Measurements from ENCODE around the gene CDH4.

DNA sequence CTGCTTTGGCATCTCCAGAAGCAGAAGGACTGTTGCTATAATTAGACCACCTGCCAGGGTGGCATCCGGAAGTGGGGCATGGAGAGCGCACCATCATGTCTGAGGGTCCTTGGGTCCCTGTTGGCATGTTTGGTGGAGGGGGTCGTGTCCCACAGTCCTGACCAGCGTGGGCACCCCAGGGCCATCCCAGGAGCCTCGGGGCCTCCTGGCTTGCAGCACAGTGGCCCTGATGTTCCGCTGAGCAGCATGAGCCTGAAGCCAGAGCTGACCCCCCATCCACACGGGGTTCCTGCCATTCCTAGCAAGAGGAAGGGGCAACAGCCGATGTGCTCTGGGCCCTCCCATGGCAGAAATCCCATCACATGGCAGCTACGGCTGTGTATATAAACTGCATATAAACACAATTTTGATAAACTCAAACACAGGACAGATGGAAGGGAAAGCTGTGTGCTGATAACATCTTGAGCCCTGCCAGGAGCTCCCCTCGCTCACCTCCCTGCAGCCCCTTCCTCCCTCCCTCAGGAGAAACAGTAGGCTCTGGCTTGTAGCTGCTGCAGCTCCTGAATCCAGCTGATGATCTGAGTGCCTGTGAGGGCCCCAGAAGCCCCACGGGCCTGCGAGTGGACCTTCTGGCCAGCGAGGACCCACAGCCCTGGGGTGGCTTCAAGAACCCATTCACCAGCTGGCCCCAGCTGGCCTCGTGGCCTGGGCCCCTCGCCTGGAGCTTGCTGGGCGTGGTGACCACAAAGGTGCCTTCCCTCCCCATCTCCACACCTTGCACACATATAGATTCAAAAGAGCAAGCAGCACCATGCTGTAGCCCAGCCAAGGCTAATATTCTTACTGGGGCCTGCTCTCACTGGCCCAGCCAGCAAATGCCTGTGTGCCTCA is 321.6 kb downstream of the CDH4 start:
- TF ChIP-seq, protein P1, sequence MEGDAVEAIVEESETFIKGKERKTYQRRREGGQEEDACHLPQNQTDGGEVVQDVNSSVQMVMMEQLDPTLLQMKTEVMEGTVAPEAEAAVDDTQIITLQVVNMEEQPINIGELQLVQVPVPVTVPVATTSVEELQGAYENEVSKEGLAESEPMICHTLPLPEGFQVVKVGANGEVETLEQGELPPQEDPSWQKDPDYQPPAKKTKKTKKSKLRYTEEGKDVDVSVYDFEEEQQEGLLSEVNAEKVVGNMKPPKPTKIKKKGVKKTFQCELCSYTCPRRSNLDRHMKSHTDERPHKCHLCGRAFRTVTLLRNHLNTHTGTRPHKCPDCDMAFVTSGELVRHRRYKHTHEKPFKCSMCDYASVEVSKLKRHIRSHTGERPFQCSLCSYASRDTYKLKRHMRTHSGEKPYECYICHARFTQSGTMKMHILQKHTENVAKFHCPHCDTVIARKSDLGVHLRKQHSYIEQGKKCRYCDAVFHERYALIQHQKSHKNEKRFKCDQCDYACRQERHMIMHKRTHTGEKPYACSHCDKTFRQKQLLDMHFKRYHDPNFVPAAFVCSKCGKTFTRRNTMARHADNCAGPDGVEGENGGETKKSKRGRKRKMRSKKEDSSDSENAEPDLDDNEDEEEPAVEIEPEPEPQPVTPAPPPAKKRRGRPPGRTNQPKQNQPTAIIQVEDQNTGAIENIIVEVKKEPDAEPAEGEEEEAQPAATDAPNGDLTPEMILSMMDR (conservative IDR thresholded peaks at IDR 0.05): no peak
- TF ChIP-seq EZH2 (IDR thresholded peaks at IDR 0.05; ENCODE audit: low read depth): no peak
